ENCODE data around the gene ATL3. TPM values are rescaled to one million over a fixed set of nuclear protein-coding genes. Genes with fewer than 3 reads are reported as not detected.

The ATL3 gene
- total RNA-seq, 1 experiment from 2014 or later = 32.3 TPM

GRCh38 chr11:63599211-63600122, 71.7 kb downstream of the ATL3 start (continued):
- TF ChIP-seq CTCF (IDR thresholded peaks at IDR 0.05 in 2 of 3, conservative IDR thresholded peaks at IDR 0.05 in 1 of 3; ENCODE audit: borderline replicate concordance in 1 of 3, insufficient read depth in 1 of 3, low read depth in 2 of 3, low read length in 2 of 3) = no peak

- Histone ChIP-seq H3K9me2 (ENCODE audit: insufficient read depth) (no peaks in the 10 kb centered on the region), H4K20me1 (ENCODE audit: insufficient read depth) (no peaks in the 10 kb centered on the region), H3K4me3 (replicated peaks in 1 of 2; ENCODE audit: low read depth in 1 of 2, low read length in 2 of 2) (no peak overlapping the region), H2AFZ (ENCODE audit: low read depth, low read length, poor library complexity, severe bottlenecking) (no peak overlapping the region), H3K4me2 (ENCODE audit: low read length) (no peak overlapping the region), H3K36me3 (ENCODE audit: control insufficient read depth in 1 of 2, insufficient read depth in 2 of 2, low read length in 2 of 2) (no peaks in the 10 kb centered on the region), H3K27me3 (ENCODE audit: insufficient read depth, low read length) (no peaks in the 10 kb centered on the region), H3K9ac (ENCODE audit: low read length) (no peak overlapping the region), H3K9me3 (ENCODE audit: control insufficient read depth in 1 of 2, insufficient read depth in 1 of 2, low read depth in 1 of 2, low read length in 2 of 2) (no peaks in the 10 kb centered on the region), H3K4me1 (ENCODE audit: control insufficient read depth in 1 of 2, insufficient read depth in 2 of 2, low read length in 2 of 2) (0 out of 4 replicates have a peak, but pooled peaks cover 0 to 2% of the 10 kb centered on the region in 2 experiments), H3K79me2 (ENCODE audit: insufficient read depth, low read length) (no peaks in the 10 kb centered on the region), H3K27ac (ENCODE audit: low read depth, low read length) (no peak overlapping the region)
- ChIA-PET CTCF (no interaction called here), POLR2A (no interaction called here), RAD21 (ENCODE audit: low non-redundant PET in 1 of 2, low total read pairs in 2 of 2, uncharacterized antibody in 2 of 2, unreplicated experiment in 2 of 2) (no interaction called here)
- ATAC-seq (no peak), DNase-seq (ENCODE audit: low read depth, low spot score) (no peak)
- TF ChIP-seq MAX (IDR thresholded peaks at IDR 0.05) (no peak), CTCF (IDR thresholded peaks at IDR 0.05 in 2 of 3, conservative IDR thresholded peaks at IDR 0.05 in 1 of 3; ENCODE audit: borderline replicate concordance in 1 of 3, insufficient read depth in 1 of 3, low read depth in 2 of 3, low read length in 2 of 3) (no peak), EZH2 (IDR thresholded peaks at IDR 0.05) (no peak), RAD21 (IDR thresholded peaks at IDR 0.05; ENCODE audit: low read depth) (no peak), CEBPB (IDR thresholded peaks at IDR 0.05; ENCODE audit: low read depth) (no peak), ELF1 (IDR thresholded peaks at IDR 0.05; ENCODE audit: borderline replicate concordance, low read depth) (no peak), SRF (IDR thresholded peaks at IDR 0.05; ENCODE audit: low read depth) (no peak)
- intact Hi-C loops (cut with micrococcal nuclease) = no loop called here
- no TSS peak for BruUV-seq (replicated peaks)
Observed at GRCh38 chr11:63598556-63598955, 72.6 kb downstream of the ATL3 start.
